ENCODE measurements around the gene ORC3. TPM values are rescaled to one million over a fixed set of nuclear protein-coding genes. Genes with fewer than 3 reads are reported as not detected.
"Not testable (repeated sequence)": the region's sequence is repeated elsewhere in the genome, so short reads cannot be mapped to it uniquely, and the experiment has no call there.

ORC3 gene
- total RNA-seq, 1 experiment from 2014 or later, result 25.7 TPM

DNA sequence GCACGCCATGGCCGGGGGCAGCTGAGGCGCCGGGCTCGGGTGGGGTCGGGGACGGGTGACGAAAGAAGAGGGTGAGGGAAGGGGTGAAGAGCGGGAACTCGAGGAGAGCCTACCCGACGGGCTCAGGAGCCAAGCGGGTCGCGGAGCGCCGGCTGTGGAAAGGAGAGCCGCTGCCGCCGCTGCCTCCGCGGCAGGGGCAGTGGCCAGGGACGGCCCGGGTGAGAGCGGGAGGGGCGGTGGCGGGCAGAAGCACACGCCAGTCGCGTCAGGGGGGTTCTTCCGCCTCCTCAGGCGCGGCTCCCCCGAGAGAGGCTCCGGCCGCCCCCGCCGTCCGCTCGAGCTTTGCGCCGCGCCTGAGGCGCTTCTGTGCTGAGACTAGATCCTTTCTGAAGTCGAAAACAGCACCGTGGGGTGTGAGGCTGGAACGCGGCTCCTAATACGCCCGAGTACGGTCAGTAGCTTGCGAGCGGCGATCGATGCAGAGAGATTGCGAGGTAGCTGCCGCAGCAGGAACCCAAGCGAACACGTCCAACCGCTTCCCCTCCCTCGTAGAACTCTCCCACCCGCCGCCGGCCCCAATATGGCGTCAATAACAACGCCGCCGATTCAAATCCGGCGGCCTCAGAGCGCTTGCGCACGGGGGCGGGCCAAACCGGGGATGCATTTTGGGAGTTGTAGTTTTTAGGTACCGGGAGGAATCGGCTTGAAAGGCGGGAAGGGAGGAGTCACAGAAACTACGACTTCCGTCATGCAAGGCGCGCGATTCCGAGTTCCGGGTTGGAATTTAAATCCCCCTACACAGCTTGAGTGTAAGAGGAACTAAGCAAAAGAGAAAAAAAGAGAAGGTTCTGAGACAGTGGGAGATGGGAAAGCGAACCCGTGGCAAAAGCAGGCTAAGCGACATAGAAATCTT is 112.0 kb downstream of the ORC3 start, which contains the start of gene AKIRIN2:
Gene AKIRIN2, minus strand, starts transcription at position 558 of the 913 bp plus-strand sequence. Its CDS starts 549 bp downstream, at position 9.
- H3K36me3 ChIP-seq (ENCODE audit: low read depth, low read length), result no peaks in the 10 kb centered on the region; the same call in 1 of the 2 replicates
- peak within 1 kb of the TSS; percentile 98 for H3K4me3 ChIP-seq (ENCODE audit: low read length)
- H3K27ac ChIP-seq (ENCODE audit: low read length), result peak within 1 kb of the TSS; percentile 78
- intact Hi-C loops (cut with micrococcal nuclease), result loop anchor here (1.0 to 2.0 kb wide), 3 partner anchors 21 to 111 kb away; partner anchors contain the start of gene ORC3
- POLR2A ChIA-PET (ENCODE audit: unreplicated experiment), result interaction anchor here (0.8 kb wide), 1 partner anchor 19 kb away, joined by 7 read pairs; no protein-coding TSS in a partner anchor
- H3K9me3 ChIP-seq (ENCODE audit: low read length), result no peaks in the 10 kb centered on the region
- H3K9me2 ChIP-seq (replicated peaks; ENCODE audit: low read length), result no peaks in the 10 kb centered on the region
- H3K27me3 ChIP-seq (ENCODE audit: low read length), result no peaks in the 10 kb centered on the region
- peaks cover 51% of the 10 kb centered on the region for H3K79me2 ChIP-seq (ENCODE audit: low read length)
- BruUV-seq (replicated peaks), result no TSS peak
- H2AFZ ChIP-seq (ENCODE audit: low read length), result peak within 1 kb of the TSS; percentile 72
- peak within 1 kb of the TSS; percentile 92 for H3K9ac ChIP-seq (ENCODE audit: low read length)
- H4K20me1 ChIP-seq (ENCODE audit: low read length), result peaks cover 37% of the 10 kb centered on the region
- TF ChIP-seq EZH2phosphoT487 (IDR thresholded peaks at IDR 0.05; ENCODE audit: borderline replicate concordance, low read length) (no peak), EZH2 (IDR thresholded peaks at IDR 0.05; ENCODE audit: low read length, unreplicated experiment) (no peak)
- TF ChIP-seq, protein P1, sequence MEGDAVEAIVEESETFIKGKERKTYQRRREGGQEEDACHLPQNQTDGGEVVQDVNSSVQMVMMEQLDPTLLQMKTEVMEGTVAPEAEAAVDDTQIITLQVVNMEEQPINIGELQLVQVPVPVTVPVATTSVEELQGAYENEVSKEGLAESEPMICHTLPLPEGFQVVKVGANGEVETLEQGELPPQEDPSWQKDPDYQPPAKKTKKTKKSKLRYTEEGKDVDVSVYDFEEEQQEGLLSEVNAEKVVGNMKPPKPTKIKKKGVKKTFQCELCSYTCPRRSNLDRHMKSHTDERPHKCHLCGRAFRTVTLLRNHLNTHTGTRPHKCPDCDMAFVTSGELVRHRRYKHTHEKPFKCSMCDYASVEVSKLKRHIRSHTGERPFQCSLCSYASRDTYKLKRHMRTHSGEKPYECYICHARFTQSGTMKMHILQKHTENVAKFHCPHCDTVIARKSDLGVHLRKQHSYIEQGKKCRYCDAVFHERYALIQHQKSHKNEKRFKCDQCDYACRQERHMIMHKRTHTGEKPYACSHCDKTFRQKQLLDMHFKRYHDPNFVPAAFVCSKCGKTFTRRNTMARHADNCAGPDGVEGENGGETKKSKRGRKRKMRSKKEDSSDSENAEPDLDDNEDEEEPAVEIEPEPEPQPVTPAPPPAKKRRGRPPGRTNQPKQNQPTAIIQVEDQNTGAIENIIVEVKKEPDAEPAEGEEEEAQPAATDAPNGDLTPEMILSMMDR (conservative IDR thresholded peaks at IDR 0.05; ENCODE audit: low read depth, low read length), result no peak
- peaks cover 40% of the 10 kb centered on the region for H3K4me1 ChIP-seq (ENCODE audit: insufficient read depth, low read length)
- CTCF ChIA-PET, result no interaction called here
- peak within 1 kb of the TSS; percentile 81 for H3K4me2 ChIP-seq (ENCODE audit: low read length)
- H3F3A ChIP-seq (ENCODE audit: low read length, unreplicated experiment), result peaks cover 5% of the 10 kb centered on the region
- ATAC-seq (peak; percentile 62), DNase-seq (peak; percentile 96)

DNA sequence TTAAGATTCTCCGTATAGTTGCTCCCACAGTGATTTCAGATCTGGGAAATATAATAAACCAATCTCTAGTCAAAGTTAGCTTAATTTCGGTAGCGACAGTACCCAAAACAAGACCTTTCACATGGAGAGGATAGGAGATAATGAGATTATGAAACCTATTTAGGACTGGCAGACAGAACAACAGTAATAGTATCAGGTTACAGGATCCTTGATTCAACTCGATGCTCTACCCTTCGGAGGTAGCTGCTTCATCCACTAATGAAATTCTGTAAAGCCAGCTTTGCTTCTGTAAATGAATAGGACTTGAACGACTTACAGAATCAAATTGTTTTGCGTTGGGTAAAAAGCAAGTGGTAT is 112.6 kb downstream of the ORC3 start:
- Histone ChIP-seq H3K4me2 (ENCODE audit: low read length) (peak overlapping the region; percentile 76), H3K4me1 (ENCODE audit: insufficient read depth, low read length) (peaks cover 44% of the 10 kb centered on the region), H3K9ac (ENCODE audit: low read length) (peak overlapping the region; percentile 41), H3K36me3 (ENCODE audit: low read depth, low read length) (no peaks in the 10 kb centered on the region; the same call in 1 of the 2 replicates), H3K79me2 (ENCODE audit: low read length) (peaks cover 45% of the 10 kb centered on the region), H3F3A (ENCODE audit: low read length, unreplicated experiment) (peaks cover 5% of the 10 kb centered on the region), H3K9me2 (replicated peaks; ENCODE audit: low read length) (no peaks in the 10 kb centered on the region), H3K4me3 (ENCODE audit: low read length) (peak overlapping the region; percentile 98), H2AFZ (ENCODE audit: low read length) (peak overlapping the region; percentile 53), H3K27me3 (ENCODE audit: low read length) (no peaks in the 10 kb centered on the region), H4K20me1 (ENCODE audit: low read length) (peaks cover 30% of the 10 kb centered on the region), H3K27ac (ENCODE audit: low read length) (peak overlapping the region; percentile 63), H3K9me3 (ENCODE audit: low read length) (no peaks in the 10 kb centered on the region)
- BruUV-seq (replicated peaks), result TSS peak; percentile 68
- intact Hi-C loops (cut with micrococcal nuclease), result loop anchor here (1.0 kb wide), 2 partner anchors 21 to 28 kb away; no protein-coding TSS in a partner anchor
- ChIA-PET POLR2A (ENCODE audit: unreplicated experiment) (no interaction called here), CTCF (no interaction called here)
- TF ChIP-seq, protein P1 (conservative IDR thresholded peaks at IDR 0.05; ENCODE audit: low read depth, low read length), result no peak
- DNase-seq (peak; percentile 45), ATAC-seq (0 out of 2 replicates have a peak, but pooled peaks have one; percentile 5)

DNA sequence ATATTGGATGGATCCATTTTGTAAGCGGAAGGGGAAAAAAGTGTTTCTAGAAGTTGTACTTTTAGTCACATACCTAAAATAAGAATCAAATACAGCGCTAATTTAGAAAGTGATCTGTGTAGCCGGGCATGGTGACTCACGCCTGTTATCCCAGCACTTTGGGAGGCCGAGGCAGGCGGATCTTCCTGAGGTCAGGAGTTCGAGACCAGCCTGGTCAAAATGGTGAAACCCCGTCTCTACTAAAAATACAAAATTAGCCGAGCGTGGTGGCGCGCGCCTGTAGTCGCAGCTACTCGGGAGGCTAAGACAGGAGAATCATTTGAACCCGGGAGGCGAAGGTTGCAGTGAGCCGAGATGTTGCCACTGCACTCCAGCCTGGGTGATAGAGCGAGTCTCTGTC is 113.1 kb downstream of the ORC3 start:
- BruUV-seq (replicated peaks); ATAC-seq; DNase-seq; POLR2A ChIA-PET (ENCODE audit: unreplicated experiment); H3K27me3 ChIP-seq (ENCODE audit: low read length); intact Hi-C loops (cut with micrococcal nuclease); CTCF ChIA-PET; H3F3A ChIP-seq (ENCODE audit: low read length, unreplicated experiment); H3K9me2 ChIP-seq (replicated peaks; ENCODE audit: low read length); H3K36me3 ChIP-seq (ENCODE audit: low read depth, low read length); H3K9me3 ChIP-seq (ENCODE audit: low read length): not testable (repeated sequence)
- peaks cover 40% of the 10 kb centered on the region for H3K79me2 ChIP-seq (ENCODE audit: low read length)
- peak overlapping the region; percentile 63 for H3K27ac ChIP-seq (ENCODE audit: low read length)
- H2AFZ ChIP-seq (ENCODE audit: low read length), result peak overlapping the region; percentile 53
- H3K4me2 ChIP-seq (ENCODE audit: low read length), result peak overlapping the region; percentile 76
- 0 out of 2 replicates have a peak overlapping the region, but pooled peaks have one; percentile 41 for H3K9ac ChIP-seq (ENCODE audit: low read length)
- H3K4me3 ChIP-seq (ENCODE audit: low read length), result peak overlapping the region; percentile 98
- H3K4me1 ChIP-seq (ENCODE audit: insufficient read depth, low read length), result peaks cover 39% of the 10 kb centered on the region
- H4K20me1 ChIP-seq (ENCODE audit: low read length), result peaks cover 26% of the 10 kb centered on the region

All from PC-3 (cell line).